Measurements from ENCODE around the gene GLIS2. TPM values are rescaled to one million over a fixed set of nuclear protein-coding genes. Genes with fewer than 3 reads are reported as not detected.

The GLIS2 gene
- polyA plus RNA-seq, 1 experiment = 2.2 TPM

GRCh38 chr16:4353675-4354074, 37.8 kb downstream of the GLIS2 start:
- Histone ChIP-seq H3K9me3 (ENCODE audit: control insufficient read depth, insufficient read depth, low read length) (no peaks in the 10 kb centered on the region; the same call in 1 of the 2 replicates), H3K27ac (ENCODE audit: low read depth, low read length) (no peak overlapping the region), H3K27me3 (ENCODE audit: control insufficient read depth, insufficient read depth, low read length) (no peaks in the 10 kb centered on the region), H3K4me3 (ENCODE audit: low read depth, low read length) (no peak overlapping the region)
- no peak for TF ChIP-seq CTCF (IDR thresholded peaks at IDR 0.05; ENCODE audit: low read depth, low read length)
- ChIA-PET POLR2A (no interaction called here), CTCF (interaction anchor here (6.4 kb wide), 1 partner anchor 50 kb away, joined by 56 read pairs; no protein-coding TSS in a partner anchor)
- DNase-seq (ENCODE audit: low read depth, low spot score) = no peak

- POLR2A ChIA-PET = no interaction called here
- no peak for DNase-seq (ENCODE audit: low read depth, low spot score)
- H3K9me3 ChIP-seq (ENCODE audit: control insufficient read depth, insufficient read depth, low read length) = no peaks in the 10 kb centered on the region; the same call in 1 of the 2 replicates
- TF ChIP-seq CTCF (IDR thresholded peaks at IDR 0.05; ENCODE audit: low read depth, low read length) = no peak
- H3K27me3 ChIP-seq (ENCODE audit: control insufficient read depth, insufficient read depth, low read length) = no peaks in the 10 kb centered on the region
- H3K4me3 ChIP-seq (ENCODE audit: low read depth, low read length) = no peak overlapping the region
- no peak overlapping the region for H3K27ac ChIP-seq (ENCODE audit: low read depth, low read length)
- CTCF ChIA-PET = interaction anchor here (6.4 kb wide), 1 partner anchor 49 kb away, joined by 56 read pairs; no protein-coding TSS in a partner anchor
Observed at GRCh38 chr16:4354512-4355409, 38.9 kb downstream of the GLIS2 start.

- H3K4me3 ChIP-seq (ENCODE audit: low read depth, low read length) = no peak overlapping the region
- POLR2A ChIA-PET = no interaction called here
- no peak for TF ChIP-seq CTCF (IDR thresholded peaks at IDR 0.05; ENCODE audit: low read depth, low read length)
- DNase-seq (ENCODE audit: low read depth, low spot score) = no peak
- no peaks in the 10 kb centered on the region; the same call in 1 of the 2 replicates for H3K9me3 ChIP-seq (ENCODE audit: control insufficient read depth, insufficient read depth, low read length)
- CTCF ChIA-PET = interaction anchor here (1.6 to 2.2 kb wide), 2 partner anchors 46 to 47 kb away, joined by 4 to 7 read pairs; no protein-coding TSS in a partner anchor
- no peak overlapping the region for H3K27ac ChIP-seq (ENCODE audit: low read depth, low read length)
- no peaks in the 10 kb centered on the region for H3K27me3 ChIP-seq (ENCODE audit: control insufficient read depth, insufficient read depth, low read length)
Observed at GRCh38 chr16:4356820-4357219, 41.0 kb downstream of the GLIS2 start.

- H3K4me3 ChIP-seq (ENCODE audit: low read depth, low read length) = no peak overlapping the region
- DNase-seq (ENCODE audit: low read depth, low spot score) = no peak
- CTCF ChIA-PET = interaction anchor here (0.6 to 5.3 kb wide), 4 partner anchors 35 to 1283 kb away, joined by 3 to 132 read pairs (median 6); no protein-coding TSS in a partner anchor
- no peak for TF ChIP-seq CTCF (IDR thresholded peaks at IDR 0.05; ENCODE audit: low read depth, low read length)
- no peak overlapping the region for H3K27ac ChIP-seq (ENCODE audit: low read depth, low read length)
- H3K27me3 ChIP-seq (ENCODE audit: control insufficient read depth, insufficient read depth, low read length) = no peaks in the 10 kb centered on the region
- H3K9me3 ChIP-seq (ENCODE audit: control insufficient read depth, insufficient read depth, low read length) = no peaks in the 10 kb centered on the region; the same call in 1 of the 2 replicates
- POLR2A ChIA-PET = no interaction called here
Observed at GRCh38 chr16:4358236-4358635, 42.4 kb downstream of the GLIS2 start.
